GM18867 (cell line): ENCODE data around the gene NAPB.
A peak's percentile ranks its signal among the peaks of the same experiment; 100 is the strongest.
"Not testable (repeated sequence)": the region's sequence is repeated elsewhere in the genome, so short reads cannot be mapped to it uniquely, and the experiment has no call there.

Source experiments
- ATAC-seq: cut with Tn5 transposase; IDR thresholded peaks from one replicate; pipeline ENCODE4 v1.9.1; 2021; ENCODE audit warnings: mild to moderate bottlenecking, moderate library complexity; ENCODE audit not compliant: unreplicated experiment

Gene NAPB

GRCh38 chr20:23349338-23350195 is 71.7 kb downstream of the NAPB start:
- peak; percentile 40 for ATAC-seq

DNA sequence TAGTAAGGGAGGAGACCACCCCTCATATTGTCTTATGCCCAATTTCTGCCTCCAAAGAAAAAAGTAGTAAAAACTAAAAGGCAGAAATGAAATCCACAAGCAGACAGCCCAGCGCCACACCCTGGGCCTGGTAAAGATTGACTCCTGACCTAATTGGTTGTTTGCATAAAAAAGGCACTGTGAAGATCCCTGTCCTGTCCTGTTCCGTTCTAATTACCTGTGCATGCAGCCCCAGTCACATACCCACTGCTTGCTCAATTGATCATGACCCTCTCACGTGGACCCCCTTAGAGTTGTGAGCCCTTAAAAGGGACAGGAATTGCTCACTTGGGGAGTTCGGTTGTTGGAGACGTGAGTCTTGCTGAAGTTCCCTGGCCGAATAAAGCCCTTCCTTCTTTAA is 72.8 kb downstream of the NAPB start:
- ATAC-seq: not testable (repeated sequence)

DNA sequence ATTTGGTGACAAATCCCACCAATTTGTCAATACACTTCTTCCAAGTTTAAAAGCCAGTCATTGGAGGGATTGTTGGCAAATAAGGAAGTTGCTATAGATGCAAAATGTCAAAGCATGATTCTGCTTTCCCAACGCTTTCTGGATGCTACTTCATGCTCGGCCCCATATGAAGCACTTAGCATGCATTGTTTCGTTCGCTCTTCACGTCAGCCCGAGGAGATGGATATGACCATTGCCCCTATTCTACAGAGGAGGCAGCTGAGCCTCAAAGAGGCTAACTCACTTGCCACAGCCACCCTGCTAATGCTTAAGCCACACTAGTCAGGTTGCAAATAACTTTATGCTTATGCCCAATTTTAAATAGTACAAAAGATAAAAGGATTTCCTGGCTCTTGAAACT is 73.5 kb downstream of the NAPB start:
- ATAC-seq: no peak

- ATAC-seq: no peak
Measured at GRCh38 chr20:23346002-23346401, 75.3 kb downstream of the NAPB start.

- ATAC-seq: no peak
Measured at GRCh38 chr20:23344336-23344735, 77.0 kb downstream of the NAPB start.

DNA sequence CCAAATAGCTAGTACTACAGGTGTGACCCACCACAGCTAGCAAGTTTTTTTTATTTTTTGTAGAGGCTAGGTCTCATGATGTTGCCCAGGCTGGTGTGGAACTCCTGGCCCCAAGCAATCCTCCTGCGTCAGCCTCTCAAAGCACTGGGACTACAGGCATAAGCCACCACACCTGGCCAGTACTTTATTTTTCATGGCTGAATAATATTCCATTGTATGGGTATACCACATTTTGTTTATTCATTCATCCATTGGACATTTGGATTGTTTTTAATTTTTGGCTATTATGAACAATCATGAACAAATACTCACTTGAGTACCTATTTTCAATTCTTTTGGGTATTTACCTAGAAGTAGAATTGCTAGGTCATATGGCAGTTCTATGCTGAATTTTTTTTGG is 77.7 kb downstream of the NAPB start:
- no peak for ATAC-seq

- peak; percentile 69 for ATAC-seq
Measured at GRCh38 chr20:23341073-23341472, 80.2 kb downstream of the NAPB start.

DNA sequence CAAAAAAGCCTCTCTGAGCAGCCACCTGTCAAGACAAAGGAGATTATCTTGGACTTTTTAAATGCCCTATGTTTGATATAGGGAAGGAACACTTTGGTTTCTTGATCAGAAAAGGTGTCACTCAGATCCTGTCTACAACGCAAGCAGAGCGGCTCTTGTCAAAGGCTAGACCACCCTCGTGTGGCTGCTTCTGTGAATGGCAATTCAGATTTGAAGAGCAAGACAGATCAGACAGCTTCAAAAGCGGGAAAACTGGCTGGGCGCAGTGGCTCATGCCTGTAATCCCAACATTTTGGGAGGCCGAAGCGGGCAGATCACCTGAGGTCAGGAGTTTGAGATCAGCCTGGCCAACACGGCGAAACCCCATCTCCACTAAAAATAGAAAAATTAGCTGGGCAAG is 80.8 kb downstream of the NAPB start:
- no peak for ATAC-seq

DNA sequence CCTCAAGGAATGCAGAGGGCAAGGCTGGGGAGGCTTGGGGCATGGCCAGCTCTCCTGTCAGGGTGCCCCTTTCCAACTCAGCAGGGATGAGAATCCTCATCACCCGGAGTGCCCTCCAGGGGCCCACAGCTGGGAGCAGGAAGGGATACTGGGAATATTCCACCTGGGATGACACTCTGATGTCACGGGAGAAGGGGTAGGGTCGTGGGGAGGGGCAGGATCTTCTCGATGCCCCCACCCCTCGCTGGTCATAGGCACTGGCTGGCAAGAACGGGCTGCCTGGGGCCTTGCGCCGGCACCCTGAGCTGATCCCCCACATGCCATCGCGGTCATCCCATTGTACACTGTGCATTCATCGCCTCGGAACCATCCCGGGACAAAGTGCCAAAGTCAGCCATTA is 81.3 kb downstream of the NAPB start:
- ATAC-seq: no peak

DNA sequence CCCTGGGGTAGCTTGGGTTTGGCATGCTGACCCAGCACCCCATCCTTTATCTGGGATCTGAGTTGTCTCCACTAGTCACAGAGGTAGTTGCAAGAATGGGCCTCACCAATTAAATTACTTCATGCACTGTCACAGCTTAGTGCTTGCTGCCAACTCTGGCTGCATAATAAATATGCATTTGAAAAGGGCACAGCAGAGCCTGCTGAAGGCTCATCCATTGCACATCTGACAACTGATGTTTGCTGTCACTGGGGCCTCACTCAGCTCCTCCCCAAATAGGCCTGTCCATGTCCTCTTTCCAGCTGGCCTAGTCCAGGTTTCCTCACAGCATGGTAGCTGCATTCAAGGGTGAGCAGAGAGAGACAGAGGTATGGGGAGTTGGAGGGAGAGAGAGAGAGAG is 84.0 kb downstream of the NAPB start:
- ATAC-seq: no peak

GRCh38 chr20:23336476-23336875 is 84.8 kb downstream of the NAPB start:
- no peak for ATAC-seq

GRCh38 chr20:23335521-23335920 is 85.8 kb downstream of the NAPB start:
- no peak for ATAC-seq

GRCh38 chr20:23334111-23334510 is 87.2 kb downstream of the NAPB start:
- ATAC-seq: no peak

- ATAC-seq: no peak
Measured at GRCh38 chr20:23332467-23332866, 88.8 kb downstream of the NAPB start.

GRCh38 chr20:23331450-23332350 is 89.6 kb downstream of the NAPB start:
- no peak for ATAC-seq

DNA sequence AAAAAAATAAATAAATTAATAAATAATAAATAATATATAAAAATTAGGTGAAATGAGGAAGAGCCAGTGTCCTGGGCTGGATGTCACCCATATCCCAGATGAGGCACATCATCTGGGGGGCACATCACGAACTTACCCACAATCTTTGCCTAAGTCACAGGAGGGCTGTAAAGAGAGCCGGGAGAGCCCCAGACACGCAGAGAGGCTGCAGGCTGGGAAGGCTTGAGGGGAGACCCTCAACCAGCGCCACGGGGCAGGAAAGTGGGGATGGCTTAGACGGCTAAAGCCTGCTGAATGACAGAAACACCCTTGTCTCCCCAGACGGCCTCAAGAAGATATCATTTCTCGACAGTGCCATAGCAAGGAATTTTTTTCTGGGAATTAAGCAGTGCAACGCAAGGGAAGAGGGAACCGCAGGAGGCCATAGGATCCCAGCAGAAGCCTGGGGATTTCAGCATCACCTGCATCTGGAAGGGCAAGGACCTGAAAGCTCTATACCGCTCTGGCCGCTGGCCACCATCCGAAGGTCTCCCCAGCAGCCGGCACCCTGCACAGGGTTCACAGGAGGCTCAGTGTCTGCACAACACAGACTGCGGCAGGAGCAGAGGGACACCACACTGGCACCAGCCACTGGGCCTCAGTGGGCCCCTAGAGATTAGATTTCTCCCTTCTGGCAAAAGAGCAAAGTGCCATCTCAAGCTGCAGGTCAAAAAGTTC is 93.5 kb downstream of the NAPB start:
- no peak for ATAC-seq

GRCh38 chr20:23326774-23327173 is 94.5 kb downstream of the NAPB start:
- ATAC-seq: no peak

DNA sequence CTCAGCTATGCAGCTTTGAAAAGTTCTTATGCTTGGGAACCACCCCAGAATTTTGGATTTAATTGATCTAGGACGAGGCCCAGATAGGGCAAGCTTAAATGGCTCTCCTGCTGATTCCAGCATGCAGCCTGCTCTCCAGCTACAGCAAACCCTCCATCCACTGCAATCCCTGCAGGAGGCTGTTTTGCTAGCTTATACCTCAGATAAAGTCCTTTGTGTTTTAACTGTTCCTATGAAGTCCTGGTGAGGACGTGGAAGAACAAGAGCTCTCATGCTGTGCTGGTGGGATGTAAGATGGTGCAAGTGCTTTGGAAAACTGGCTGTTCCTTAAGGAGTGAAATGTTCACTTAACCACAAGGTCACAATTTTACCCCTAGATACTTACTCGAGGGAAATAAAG is 96.2 kb downstream of the NAPB start:
- no peak for ATAC-seq
